Pulmonary artery endothelial cell (primary cell): ENCODE results near the gene RBPJ. TPM values are rescaled to one million over a fixed set of nuclear protein-coding genes. Genes with fewer than 3 reads are reported as not detected.

Source experiments
- total RNA-seq: library from RNA; depleted of rRNA; stranded (reverse); fragments of >200 nt; gene quantifications from 2 replicates; pipeline ENCODE4 v1.2.3, GENCODE V29; 2014

The RBPJ gene
- total RNA-seq, 1 donor from 2014 or later, result 38.8 TPM

Other genes starting within 250 kb of the RBPJ start
- gene CCKAR, start 169.5 kb downstream of the RBPJ start, total RNA-seq, result not detected in 2 replicates